HL-60 (cell line): Measurements from ENCODE around the gene TP53INP2.

ENCODE experiments used
- GABPA ChIP-seq: IDR thresholded peaks from 2 replicates; pipeline ENCODE4 v1.6.1; 2012; ENCODE audit warnings: low read depth
- POLR2AphosphoS5 ChIP-seq: IDR thresholded peaks from 2 replicates; pipeline ENCODE4 v1.6.1; 2012; ENCODE audit warnings: low read depth
- TF ChIP-seq, protein P1 (sequence below): IDR thresholded peaks from one replicate; pipeline ENCODE4 v1.5.1; 2011; ENCODE audit warnings: low read length, control low read depth, inconsistent platforms; ENCODE audit not compliant: insufficient read depth
- TF ChIP-seq, protein P2 (sequence below): IDR thresholded peaks from 2 replicates; pipeline ENCODE4 v1.6.1; 2012; ENCODE audit warnings: low read depth; ENCODE audit not compliant: insufficient replicate concordance

DNA sequence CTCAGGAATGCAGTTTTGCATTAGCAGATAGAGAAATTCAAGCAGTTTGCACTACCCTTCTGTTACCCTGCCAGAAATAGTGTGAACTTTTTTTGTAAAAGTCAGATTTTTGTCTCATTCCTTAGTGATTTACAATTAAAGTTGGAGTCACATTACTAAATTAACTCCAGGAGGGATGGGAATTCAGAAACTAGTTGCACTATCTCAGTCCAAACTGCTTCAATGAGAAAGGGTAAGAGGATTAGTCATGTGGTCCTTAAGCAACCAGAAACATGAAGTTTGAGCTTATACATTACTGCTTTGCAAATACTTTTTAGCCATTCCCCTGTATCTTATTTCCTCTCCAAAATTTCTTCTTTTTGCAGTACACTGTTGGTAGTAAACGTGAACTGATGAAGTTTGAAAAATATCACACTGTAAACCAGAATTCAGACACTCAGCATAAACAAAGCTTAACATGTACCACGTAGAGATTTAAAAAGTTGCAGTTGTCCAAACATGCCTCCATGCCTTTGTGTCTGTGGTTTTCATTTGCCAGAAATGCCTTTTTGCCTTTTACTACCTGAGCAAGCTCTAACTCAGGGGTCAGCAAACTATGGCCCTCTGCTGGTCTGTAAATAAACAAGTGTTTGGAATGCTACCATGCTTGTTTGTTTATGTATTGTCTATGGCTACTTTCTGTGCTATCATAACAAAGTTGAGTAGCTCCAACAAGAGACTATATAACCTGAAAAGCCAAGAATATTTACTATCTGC lies 49.7 kb downstream of the TP53INP2 start:
- TF ChIP-seq, protein P1, sequence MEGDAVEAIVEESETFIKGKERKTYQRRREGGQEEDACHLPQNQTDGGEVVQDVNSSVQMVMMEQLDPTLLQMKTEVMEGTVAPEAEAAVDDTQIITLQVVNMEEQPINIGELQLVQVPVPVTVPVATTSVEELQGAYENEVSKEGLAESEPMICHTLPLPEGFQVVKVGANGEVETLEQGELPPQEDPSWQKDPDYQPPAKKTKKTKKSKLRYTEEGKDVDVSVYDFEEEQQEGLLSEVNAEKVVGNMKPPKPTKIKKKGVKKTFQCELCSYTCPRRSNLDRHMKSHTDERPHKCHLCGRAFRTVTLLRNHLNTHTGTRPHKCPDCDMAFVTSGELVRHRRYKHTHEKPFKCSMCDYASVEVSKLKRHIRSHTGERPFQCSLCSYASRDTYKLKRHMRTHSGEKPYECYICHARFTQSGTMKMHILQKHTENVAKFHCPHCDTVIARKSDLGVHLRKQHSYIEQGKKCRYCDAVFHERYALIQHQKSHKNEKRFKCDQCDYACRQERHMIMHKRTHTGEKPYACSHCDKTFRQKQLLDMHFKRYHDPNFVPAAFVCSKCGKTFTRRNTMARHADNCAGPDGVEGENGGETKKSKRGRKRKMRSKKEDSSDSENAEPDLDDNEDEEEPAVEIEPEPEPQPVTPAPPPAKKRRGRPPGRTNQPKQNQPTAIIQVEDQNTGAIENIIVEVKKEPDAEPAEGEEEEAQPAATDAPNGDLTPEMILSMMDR, result no peak
- TF ChIP-seq GABPA (no peak), POLR2AphosphoS5 (no peak)
- TF ChIP-seq, protein P2, sequence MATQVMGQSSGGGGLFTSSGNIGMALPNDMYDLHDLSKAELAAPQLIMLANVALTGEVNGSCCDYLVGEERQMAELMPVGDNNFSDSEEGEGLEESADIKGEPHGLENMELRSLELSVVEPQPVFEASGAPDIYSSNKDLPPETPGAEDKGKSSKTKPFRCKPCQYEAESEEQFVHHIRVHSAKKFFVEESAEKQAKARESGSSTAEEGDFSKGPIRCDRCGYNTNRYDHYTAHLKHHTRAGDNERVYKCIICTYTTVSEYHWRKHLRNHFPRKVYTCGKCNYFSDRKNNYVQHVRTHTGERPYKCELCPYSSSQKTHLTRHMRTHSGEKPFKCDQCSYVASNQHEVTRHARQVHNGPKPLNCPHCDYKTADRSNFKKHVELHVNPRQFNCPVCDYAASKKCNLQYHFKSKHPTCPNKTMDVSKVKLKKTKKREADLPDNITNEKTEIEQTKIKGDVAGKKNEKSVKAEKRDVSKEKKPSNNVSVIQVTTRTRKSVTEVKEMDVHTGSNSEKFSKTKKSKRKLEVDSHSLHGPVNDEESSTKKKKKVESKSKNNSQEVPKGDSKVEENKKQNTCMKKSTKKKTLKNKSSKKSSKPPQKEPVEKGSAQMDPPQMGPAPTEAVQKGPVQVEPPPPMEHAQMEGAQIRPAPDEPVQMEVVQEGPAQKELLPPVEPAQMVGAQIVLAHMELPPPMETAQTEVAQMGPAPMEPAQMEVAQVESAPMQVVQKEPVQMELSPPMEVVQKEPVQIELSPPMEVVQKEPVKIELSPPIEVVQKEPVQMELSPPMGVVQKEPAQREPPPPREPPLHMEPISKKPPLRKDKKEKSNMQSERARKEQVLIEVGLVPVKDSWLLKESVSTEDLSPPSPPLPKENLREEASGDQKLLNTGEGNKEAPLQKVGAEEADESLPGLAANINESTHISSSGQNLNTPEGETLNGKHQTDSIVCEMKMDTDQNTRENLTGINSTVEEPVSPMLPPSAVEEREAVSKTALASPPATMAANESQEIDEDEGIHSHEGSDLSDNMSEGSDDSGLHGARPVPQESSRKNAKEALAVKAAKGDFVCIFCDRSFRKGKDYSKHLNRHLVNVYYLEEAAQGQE, result no peak
